Natural killer cell (primary cell): Measurements from ENCODE around the gene KSR1. TPM values are rescaled to one million over a fixed set of nuclear protein-coding genes. Genes with fewer than 3 reads are reported as not detected.
A peak's percentile ranks its signal among the peaks of the same experiment; 100 is the strongest.

Source experiments
- ATAC-seq, 3 donors: fragments of 150-1000 bp in 2 of 3; fragments of 200-7000 bp in 1 of 3; cut with Tn5 transposase; 1 replicate in 1 of 3; 2 replicates in 2 of 3; pipeline ENCODE4 v1.10.0; 2021; ENCODE audit warnings: mild to moderate bottlenecking in 2 of 3, moderate library complexity in 2 of 3
- DNase-seq, 2 donors: peaks; one replicate each; pipeline versions ENCODE4 v3.0.0 to v3.0.0-alpha.2; 2013 to 2021; ENCODE audit warnings: mixed read lengths in 1 of 2
- H3K27ac ChIP-seq: one replicate; pipeline ENCODE4 v1.5.1; 2013; ENCODE audit warnings: mild to moderate bottlenecking, low read length
- H3K27me3 ChIP-seq: one replicate; pipeline ENCODE4 v1.6.1; 2013; ENCODE audit warnings: low read length; ENCODE audit not compliant: control insufficient read depth, insufficient read depth
- H3K36me3 ChIP-seq: one replicate; pipeline ENCODE4 v1.6.1; 2013; ENCODE audit warnings: low read length; ENCODE audit not compliant: control insufficient read depth, insufficient read depth
- H3K4me1 ChIP-seq: one replicate; pipeline ENCODE4 v1.6.1; 2013; ENCODE audit warnings: low read length; ENCODE audit not compliant: control insufficient read depth, insufficient read depth
- H3K4me3 ChIP-seq: one replicate; pipeline ENCODE4 v1.5.1; 2013; ENCODE audit warnings: low read length
- H3K9me3 ChIP-seq: one replicate; pipeline ENCODE4 v1.6.1; 2013; ENCODE audit warnings: low read length; ENCODE audit not compliant: control insufficient read depth, insufficient read depth
- H3K27ac Mint-ChIP-seq, 2 donors: one replicate each; pipeline ENCODE4 v1.8.0; 2022; ENCODE audit warnings: mild to moderate bottlenecking in 2 of 2, mixed read lengths in 2 of 2, moderate library complexity in 1 of 2
- H3K27me3 Mint-ChIP-seq, 2 donors: one replicate each; pipeline ENCODE4 v1.8.0; 2022; ENCODE audit warnings: low read depth in 2 of 2, mixed read lengths in 2 of 2
- H3K36me3 Mint-ChIP-seq: one replicate; pipeline ENCODE4 v1.8.0; 2022; ENCODE audit warnings: mixed read lengths
- H3K4me1 Mint-ChIP-seq, 2 donors: one replicate each; pipeline ENCODE4 v1.8.0; 2022; ENCODE audit warnings: mixed read lengths in 2 of 2
- H3K4me3 Mint-ChIP-seq: one replicate; pipeline ENCODE4 v1.8.0; 2022; ENCODE audit warnings: mild to moderate bottlenecking, moderate library complexity, mixed read lengths
- H3K9me3 Mint-ChIP-seq, 2 donors: one replicate each; pipeline ENCODE4 v1.8.0; 2022; ENCODE audit warnings: mixed read lengths in 2 of 2
- WGBS: methylation state at CpG from one replicate; pipeline ENCODE4 v1.1.7; 2013; ENCODE audit warnings: missing lambda C conversion rate; ENCODE audit not compliant: insufficient coverage; 5-methylcytosine and 5-hydroxymethylcytosine counted together
- intact Hi-C: fragments of 100-400 bp; cut with micrococcal nuclease; formaldehyde crosslinking; loops from one replicate; pipeline ENCODE4 v1.14.2; 2022
- total RNA-seq, 4 donors: library from RNA; stranded (reverse); fragments of 120-200 nt in 1 of 4; gene quantifications; one replicate each; pipeline versions ENCODE4 v1.2.3 to v1.2.4, GENCODE V29; 2013 to 2022
- TF ChIP-seq, protein P1 (sequence below): fragments of 200-600 bp; IDR thresholded peaks from one replicate; pipeline ENCODE4 v1.8.0; 2022; ENCODE audit warnings: antibody characterized with exemption

The KSR1 gene
- total RNA-seq, 3 donors from 2014 or later (not counting 1 experiment from before 2014, with no cell fraction given), result 46.4 to 63.1 (median 59.2) TPM

DNA sequence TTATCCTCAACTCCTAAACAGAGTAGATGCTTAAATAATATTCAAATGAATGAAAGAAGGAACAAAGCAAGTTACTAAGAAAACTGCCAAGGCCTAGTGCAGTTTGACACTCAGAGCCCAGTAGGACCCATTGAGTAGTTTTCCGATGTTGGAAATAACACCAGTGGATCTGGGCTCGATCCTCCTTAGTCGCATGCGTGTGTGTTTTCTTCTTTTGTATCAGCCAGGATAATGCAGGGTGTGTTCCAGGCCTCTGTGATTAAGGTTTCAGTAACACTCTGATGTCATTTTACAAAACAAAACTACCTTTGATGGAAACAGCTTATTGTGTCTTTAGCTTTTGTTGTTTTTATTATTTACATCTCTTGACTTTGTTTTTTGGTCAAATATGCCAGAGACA is 24.5 kb downstream of the KSR1 start:
- Histone ChIP-seq H3K4me3 (no peak overlapping the region), H3K4me1 (peaks cover 63% of the 10 kb centered on the region), H3K27ac (no peak overlapping the region), H3K9me3 (no peaks in the 10 kb centered on the region), H3K36me3 (no peaks in the 10 kb centered on the region), H3K27me3 (no peaks in the 10 kb centered on the region)
- TF ChIP-seq, protein P1, sequence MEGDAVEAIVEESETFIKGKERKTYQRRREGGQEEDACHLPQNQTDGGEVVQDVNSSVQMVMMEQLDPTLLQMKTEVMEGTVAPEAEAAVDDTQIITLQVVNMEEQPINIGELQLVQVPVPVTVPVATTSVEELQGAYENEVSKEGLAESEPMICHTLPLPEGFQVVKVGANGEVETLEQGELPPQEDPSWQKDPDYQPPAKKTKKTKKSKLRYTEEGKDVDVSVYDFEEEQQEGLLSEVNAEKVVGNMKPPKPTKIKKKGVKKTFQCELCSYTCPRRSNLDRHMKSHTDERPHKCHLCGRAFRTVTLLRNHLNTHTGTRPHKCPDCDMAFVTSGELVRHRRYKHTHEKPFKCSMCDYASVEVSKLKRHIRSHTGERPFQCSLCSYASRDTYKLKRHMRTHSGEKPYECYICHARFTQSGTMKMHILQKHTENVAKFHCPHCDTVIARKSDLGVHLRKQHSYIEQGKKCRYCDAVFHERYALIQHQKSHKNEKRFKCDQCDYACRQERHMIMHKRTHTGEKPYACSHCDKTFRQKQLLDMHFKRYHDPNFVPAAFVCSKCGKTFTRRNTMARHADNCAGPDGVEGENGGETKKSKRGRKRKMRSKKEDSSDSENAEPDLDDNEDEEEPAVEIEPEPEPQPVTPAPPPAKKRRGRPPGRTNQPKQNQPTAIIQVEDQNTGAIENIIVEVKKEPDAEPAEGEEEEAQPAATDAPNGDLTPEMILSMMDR, result no peak
- WGBS, result 100% methylated on average over 4 of the region's 4 CpGs
- Mint-ChIP-seq H3K9me3 (no peaks in the 10 kb centered on the region), H3K27me3 (no peaks in the 10 kb centered on the region), H3K27ac (peak overlapping the region; percentile 75 to 86), H3K4me3 (no peak overlapping the region), H3K36me3 (no peaks in the 10 kb centered on the region), H3K4me1 (peaks cover 39 to 51% of the 10 kb centered on the region in 2 donors)
- intact Hi-C loops, result loop anchor here (2.0 to 10.0 kb wide), 2 partner anchors 64 to 124 kb away; no protein-coding TSS in a partner anchor
- ATAC-seq (no peak), DNase-seq (no peak)

GRCh38 chr17:27481327-27481726 is 25.1 kb downstream of the KSR1 start:
- H3K27ac Mint-ChIP-seq, result peak overlapping the region; percentile 75 to 86
- DNase-seq, result peak; percentile 34 to 73
- intact Hi-C loops, result loop anchor here (2.0 to 10.0 kb wide), 2 partner anchors 63 to 123 kb away; no protein-coding TSS in a partner anchor
- no peaks in the 10 kb centered on the region for H3K27me3 Mint-ChIP-seq
- H3K27ac ChIP-seq, result peak overlapping the region; percentile 1
- no peak overlapping the region for H3K4me3 ChIP-seq
- H3K4me1 ChIP-seq, result peaks cover 57% of the 10 kb centered on the region
- no peaks in the 10 kb centered on the region for H3K36me3 Mint-ChIP-seq
- no peaks in the 10 kb centered on the region for H3K36me3 ChIP-seq
- H3K27me3 ChIP-seq, result no peaks in the 10 kb centered on the region
- H3K9me3 Mint-ChIP-seq, result no peaks in the 10 kb centered on the region
- peaks cover 35 to 48% of the 10 kb centered on the region in 2 donors for H3K4me1 Mint-ChIP-seq
- TF ChIP-seq, protein P1, result no peak
- H3K4me3 Mint-ChIP-seq, result peak overlapping the region; percentile 55
- peak; percentile 88 to 99 (median 95) for ATAC-seq
- H3K9me3 ChIP-seq, result no peaks in the 10 kb centered on the region
- WGBS, result 2% methylated on average over 4 of the region's 4 CpGs

DNA sequence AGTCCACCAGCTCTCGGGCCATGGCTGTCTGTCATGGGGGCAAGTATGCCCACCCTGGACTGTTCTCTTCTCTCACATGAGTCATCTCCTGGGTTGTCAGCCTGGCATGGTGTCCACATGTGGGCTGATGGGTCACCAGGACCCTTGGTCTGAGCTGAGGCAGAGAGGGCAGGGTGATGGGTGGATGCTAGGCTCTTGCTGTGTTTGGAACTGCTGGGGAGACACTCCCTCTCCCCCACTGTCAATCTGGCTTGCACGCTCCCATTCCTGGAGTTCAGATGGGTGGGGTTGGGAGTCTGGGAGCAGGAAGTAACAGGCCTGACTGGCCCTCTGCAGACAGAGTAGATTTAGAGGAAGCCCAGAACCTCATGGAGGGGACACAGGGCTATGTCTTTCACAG is 28.9 kb downstream of the KSR1 start:
- Mint-ChIP-seq H3K27me3 (no peaks in the 10 kb centered on the region), H3K9me3 (no peaks in the 10 kb centered on the region), H3K27ac (no peak overlapping the region), H3K36me3 (no peaks in the 10 kb centered on the region), H3K4me1 (peaks cover 26 to 30% of the 10 kb centered on the region in 2 donors), H3K4me3 (no peak overlapping the region)
- TF ChIP-seq, protein P1, result no peak
- peaks cover 30% of the 10 kb centered on the region for H3K4me1 ChIP-seq
- intact Hi-C loops, result loop anchor here (10.0 kb wide), 1 partner anchor 120 kb away; no protein-coding TSS in a partner anchor
- no peak overlapping the region for H3K4me3 ChIP-seq
- no peaks in the 10 kb centered on the region for H3K27me3 ChIP-seq
- WGBS, result 95% methylated on average over 1 of the region's 2 CpGs
- no peaks in the 10 kb centered on the region for H3K36me3 ChIP-seq
- DNase-seq (no peak), ATAC-seq (no peak)
- H3K9me3 ChIP-seq, result no peaks in the 10 kb centered on the region
- H3K27ac ChIP-seq, result no peak overlapping the region
